GM12874 (cell line): ENCODE results near the gene SPRR5.

Experiments used
- TF ChIP-seq, protein P1 (sequence below): IDR thresholded peaks from 2 replicates; pipeline ENCODE4 v1.5.1; 2011; ENCODE audit warnings: low read depth, mild to moderate bottlenecking, control low read depth, low read length, moderate library complexity; ENCODE audit not compliant: insufficient read depth

Gene SPRR5

DNA sequence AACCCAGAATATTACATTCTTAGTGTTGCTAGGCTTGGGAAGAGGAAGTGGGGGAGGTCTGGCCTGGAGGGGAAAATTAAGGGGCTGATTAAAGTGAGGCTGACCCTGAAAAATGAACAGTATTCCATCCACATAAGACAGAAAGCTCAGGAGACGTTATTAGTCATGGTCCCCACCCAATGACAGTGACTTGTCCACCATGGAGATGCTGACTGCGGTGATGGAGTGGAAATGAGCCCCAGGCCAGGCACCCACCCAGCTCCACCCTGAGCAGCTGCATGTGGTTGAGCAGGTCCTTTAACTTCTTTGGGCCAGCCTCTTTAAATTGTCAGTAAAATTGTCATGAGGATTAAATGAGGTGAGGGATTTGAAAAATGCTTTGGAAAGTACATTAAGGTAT is 22.0 kb downstream of the SPRR5 start:
- TF ChIP-seq, protein P1, sequence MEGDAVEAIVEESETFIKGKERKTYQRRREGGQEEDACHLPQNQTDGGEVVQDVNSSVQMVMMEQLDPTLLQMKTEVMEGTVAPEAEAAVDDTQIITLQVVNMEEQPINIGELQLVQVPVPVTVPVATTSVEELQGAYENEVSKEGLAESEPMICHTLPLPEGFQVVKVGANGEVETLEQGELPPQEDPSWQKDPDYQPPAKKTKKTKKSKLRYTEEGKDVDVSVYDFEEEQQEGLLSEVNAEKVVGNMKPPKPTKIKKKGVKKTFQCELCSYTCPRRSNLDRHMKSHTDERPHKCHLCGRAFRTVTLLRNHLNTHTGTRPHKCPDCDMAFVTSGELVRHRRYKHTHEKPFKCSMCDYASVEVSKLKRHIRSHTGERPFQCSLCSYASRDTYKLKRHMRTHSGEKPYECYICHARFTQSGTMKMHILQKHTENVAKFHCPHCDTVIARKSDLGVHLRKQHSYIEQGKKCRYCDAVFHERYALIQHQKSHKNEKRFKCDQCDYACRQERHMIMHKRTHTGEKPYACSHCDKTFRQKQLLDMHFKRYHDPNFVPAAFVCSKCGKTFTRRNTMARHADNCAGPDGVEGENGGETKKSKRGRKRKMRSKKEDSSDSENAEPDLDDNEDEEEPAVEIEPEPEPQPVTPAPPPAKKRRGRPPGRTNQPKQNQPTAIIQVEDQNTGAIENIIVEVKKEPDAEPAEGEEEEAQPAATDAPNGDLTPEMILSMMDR: no peak

DNA sequence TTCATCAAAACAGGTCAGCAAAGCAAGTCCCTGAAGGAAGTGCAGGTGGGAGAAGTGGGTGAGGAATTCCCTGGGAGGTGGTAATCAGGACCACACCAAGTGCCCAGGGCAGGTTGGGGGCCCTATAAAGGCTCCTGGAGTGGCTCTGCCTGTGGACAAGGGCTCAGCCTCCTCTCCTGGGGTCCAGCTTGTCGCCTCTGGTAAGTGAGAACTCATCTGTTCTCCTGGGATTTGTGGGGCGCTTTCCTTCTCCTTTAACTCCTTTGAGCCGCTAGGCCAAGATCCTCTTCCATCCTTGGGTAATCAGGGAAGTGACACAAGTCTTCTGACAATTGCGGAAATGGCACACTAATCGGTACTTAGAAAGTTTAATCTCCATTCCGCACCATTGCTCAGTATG is 23.5 kb downstream of the SPRR5 start, which contains the start of gene SPRR4:
TSS of gene SPRR4 (plus strand) at position 154 of the 400 bp plus-strand sequence. CDS start 1,243 bp downstream, outside the sequence.
- TF ChIP-seq, protein P1: no peak

DNA sequence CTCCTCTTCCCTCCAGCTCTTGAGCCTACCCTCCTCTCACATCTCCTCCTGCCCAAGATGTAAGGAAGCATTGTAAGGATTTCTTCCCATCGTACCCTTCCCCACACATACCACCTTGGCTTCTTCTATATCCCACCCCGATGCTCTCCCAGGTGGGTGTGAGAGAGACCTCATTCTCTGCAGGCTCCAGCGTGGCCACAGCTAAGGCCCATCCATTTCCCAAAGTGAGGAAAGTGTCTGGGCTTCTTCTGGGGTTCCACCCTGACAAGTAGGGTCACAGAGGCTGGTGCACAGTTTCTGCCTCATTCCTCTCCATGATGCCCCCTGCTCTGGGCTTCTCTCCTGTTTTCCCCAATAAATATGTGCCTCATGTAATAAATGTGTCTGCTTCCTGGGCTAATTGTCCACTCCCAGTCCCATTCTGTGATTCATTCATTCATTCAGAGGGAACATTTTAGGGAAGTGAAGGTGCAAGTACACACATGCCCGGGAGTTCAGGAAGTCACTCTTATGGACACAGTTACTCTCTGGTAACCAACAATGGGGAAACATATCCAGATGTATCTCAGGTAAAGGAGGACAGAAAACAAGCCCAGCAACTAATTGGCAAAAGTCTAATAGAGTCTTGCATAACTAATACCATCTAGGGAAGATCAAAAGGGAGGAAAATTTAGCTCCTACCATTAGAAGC is 25.3 kb downstream of the SPRR5 start:
- TF ChIP-seq, protein P1: no peak

DNA sequence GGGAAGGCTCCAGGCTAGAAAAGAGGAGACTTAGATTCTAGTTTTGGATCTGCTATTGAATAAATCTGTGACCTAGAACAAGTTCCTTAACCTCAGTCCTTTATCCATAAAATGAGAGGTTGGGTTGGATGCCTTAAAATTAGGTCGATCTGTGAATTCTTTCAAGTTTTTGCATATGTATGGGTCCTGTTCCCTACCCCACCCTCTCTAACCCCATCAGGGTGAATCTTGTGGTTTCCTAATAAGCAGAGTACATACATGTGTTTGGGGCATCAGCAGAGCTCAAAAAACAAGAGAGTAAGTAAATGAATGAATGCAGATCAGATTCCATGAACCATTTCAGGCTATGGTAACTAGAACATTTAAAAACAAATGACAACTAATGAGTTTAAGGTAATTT is 29.7 kb downstream of the SPRR5 start:
- TF ChIP-seq, protein P1: no peak

DNA sequence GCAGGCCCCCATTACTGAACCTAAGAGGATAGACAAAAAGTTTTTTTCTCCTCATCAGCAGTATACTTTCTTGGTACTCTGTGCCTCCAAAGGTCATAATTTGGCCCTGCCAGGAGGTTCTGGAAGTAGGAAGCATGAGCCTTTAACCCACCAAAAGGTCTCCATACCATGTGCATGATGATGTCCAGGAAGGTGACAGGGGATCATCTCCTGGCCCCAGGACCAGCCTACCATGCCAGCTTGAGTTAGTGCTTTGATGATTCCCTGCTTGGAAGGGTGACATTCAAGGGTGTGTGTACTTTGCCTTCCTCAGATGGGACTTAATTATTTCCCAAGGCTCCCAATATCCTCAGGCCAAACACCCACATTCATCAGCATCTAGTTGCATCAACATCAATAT is 30.6 kb downstream of the SPRR5 start:
- TF ChIP-seq, protein P1: no peak

DNA sequence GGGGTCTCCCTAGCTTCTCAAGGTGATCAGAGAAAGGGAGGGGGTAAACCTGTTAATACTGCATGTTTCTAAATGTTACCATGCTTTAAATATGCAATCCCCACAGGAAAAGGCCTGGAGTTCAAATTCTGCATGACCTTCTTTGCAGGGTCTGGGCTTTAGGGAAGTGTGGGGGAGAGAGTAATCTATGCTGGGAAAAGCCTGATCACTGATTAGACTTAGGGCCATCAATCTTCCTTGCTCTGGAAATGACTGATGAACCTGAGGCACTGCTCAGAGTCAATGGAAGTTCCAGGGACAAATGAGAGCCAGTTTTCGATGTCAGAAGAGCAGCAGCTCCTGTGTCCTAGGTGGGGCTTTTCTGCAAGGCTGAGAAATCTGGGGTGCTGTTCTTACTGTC is 33.7 kb downstream of the SPRR5 start:
- TF ChIP-seq, protein P1: no peak

DNA sequence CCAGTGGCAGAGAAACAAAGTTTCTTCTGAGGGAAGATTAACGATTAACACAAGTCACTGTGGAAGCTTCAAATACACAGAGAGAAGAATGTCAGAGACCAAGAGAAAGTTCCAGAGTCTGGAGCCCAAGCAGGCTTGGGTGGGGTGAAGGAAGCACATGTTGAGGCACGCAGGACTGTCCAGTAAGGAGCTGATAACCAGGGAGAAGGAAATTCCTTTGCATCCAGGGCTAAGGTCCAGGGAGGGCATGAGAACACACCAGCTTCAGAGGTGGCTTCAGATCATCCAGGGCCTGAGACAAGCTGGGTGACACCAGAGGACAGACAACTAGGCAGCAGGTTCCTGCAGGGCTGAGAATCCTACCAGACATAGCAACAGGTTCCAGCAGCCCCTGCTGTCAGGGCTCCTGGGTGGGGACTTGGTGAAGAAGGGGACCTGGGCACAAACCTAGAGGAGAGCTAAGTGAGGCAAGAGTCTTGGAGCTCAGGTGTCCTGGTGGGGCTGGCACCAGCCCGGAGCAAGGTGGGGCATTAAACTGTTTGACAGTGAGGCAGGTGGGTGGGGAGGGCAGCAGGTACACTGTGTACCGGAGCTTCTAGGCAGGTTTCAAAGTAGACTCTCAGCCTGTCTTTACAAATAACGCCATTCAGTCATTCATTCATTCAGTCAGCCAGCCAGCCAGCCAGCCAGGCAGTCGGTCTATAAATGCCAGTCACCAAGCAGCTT is 34.3 kb downstream of the SPRR5 start:
- TF ChIP-seq, protein P1: no peak
